IPS-20b (cell line): Measurements from ENCODE around the gene PCDH20.
"Not testable (repeated sequence)": the region's sequence is repeated elsewhere in the genome, so short reads cannot be mapped to it uniquely, and the experiment has no call there.

Source experiments
- H3K27ac ChIP-seq: one replicate; pipeline ENCODE4 v1.5.1; 2013; ENCODE audit warnings: low read length
- H3K27me3 ChIP-seq: 2 replicates; pipeline ENCODE4 v1.6.1; 2013; ENCODE audit warnings: mild to moderate bottlenecking, low read length, inconsistent platforms; ENCODE audit not compliant: insufficient read depth
- H3K36me3 ChIP-seq: 2 replicates; pipeline ENCODE4 v1.6.1; 2013; ENCODE audit warnings: low read depth, mild to moderate bottlenecking, inconsistent platforms, low read length, moderate library complexity; ENCODE audit not compliant: insufficient read depth
- H3K4me1 ChIP-seq: 2 replicates; pipeline ENCODE4 v1.6.1; 2013; ENCODE audit warnings: mild to moderate bottlenecking, control low read depth, inconsistent platforms, low read length, moderate library complexity; ENCODE audit not compliant: insufficient read depth
- H3K4me3 ChIP-seq: 2 replicates; pipeline ENCODE4 v1.5.1; 2013; ENCODE audit warnings: mild to moderate bottlenecking, low read length, inconsistent platforms
- H3K9ac ChIP-seq: 2 replicates; pipeline ENCODE4 v1.6.1; 2013; ENCODE audit warnings: low read depth, mild to moderate bottlenecking, inconsistent platforms, low read length, moderate library complexity
- H3K9me3 ChIP-seq: 2 replicates; pipeline ENCODE4 v1.6.1; 2013; ENCODE audit warnings: mild to moderate bottlenecking, low read depth, low read length, inconsistent platforms; ENCODE audit not compliant: insufficient read depth

PCDH20 gene

DNA sequence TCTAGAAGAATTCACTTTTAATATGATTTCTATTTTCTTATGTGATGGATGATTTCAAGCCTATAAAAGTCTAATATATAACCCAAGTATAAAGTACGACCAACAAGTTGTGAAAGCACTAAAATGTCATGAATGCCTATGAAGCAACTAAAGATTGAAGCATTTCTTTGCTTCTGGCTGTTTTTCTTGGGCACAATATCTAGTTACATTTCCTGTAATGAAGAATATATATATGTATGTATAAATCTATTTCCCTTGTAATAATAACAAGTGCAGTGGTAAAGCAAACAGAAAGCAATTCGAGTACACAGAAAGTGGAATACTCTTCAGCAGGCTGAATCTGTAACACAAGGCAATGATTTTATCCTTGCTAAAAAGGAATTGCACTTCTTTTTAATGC lies 5.4 kb downstream of the PCDH20 start:
- H3K4me3 ChIP-seq, result no peak overlapping the region
- no peaks in the 10 kb centered on the region for H3K36me3 ChIP-seq

DNA sequence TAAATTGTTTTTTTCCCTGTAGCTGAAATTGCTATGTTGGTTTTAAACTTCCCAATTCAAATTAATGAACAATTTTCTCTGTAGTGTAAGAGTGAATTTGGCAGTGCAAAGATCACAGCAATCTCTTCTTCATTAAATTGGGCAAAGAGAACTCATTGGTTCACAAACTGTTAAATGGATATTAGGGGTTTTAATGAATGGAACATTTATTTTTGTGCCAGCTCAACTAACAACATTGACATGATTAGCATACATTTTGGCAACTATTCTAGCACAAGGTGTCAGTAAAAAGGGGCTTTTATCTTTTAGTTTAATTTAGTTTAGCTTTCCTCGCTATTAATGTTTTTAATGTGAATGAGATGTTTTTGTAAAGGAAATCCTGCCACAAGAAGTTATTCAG lies 7.1 kb downstream of the PCDH20 start:
- Histone ChIP-seq H3K9ac (no peak overlapping the region), H3K9me3 (no peaks in the 10 kb centered on the region), H3K27me3 (peaks cover 24% of the 10 kb centered on the region), H3K4me1 (no peaks in the 10 kb centered on the region), H3K4me3 (no peak overlapping the region), H3K27ac (no peak overlapping the region), H3K36me3 (no peaks in the 10 kb centered on the region)

More for the DNA sequence above, 5.4 kb downstream of the PCDH20 start:
- Histone ChIP-seq H3K27me3 (peaks cover 39% of the 10 kb centered on the region), H3K27ac (no peak overlapping the region), H3K9me3 (no peaks in the 10 kb centered on the region), H3K4me1 (no peaks in the 10 kb centered on the region), H3K9ac (no peak overlapping the region)

DNA sequence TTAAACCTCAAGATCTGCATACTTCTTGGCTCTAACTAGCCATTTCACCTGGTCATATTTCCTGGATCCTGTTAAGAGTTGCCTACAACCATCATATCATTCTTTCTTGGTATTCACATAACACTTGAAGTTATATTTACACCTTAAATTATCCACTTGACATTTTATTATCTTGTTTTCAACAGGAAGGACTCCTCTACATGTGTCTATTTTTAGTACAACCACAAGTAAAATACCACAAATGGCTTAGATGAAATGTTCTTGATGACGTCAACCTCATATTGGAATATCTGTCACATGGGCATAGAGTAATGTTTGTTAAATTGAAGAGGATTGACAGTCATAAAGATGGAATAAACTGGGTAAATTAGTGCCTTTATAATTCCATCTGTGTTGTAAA lies 9.4 kb downstream of the PCDH20 start:
- H3K9me3 ChIP-seq, result no peaks in the 10 kb centered on the region
- H3K36me3 ChIP-seq, result no peaks in the 10 kb centered on the region
- no peak overlapping the region for H3K9ac ChIP-seq
- no peak overlapping the region for H3K27ac ChIP-seq
- no peaks in the 10 kb centered on the region for H3K4me1 ChIP-seq
- no peak overlapping the region for H3K4me3 ChIP-seq
- H3K27me3 ChIP-seq, result peaks cover under 1% of the 10 kb centered on the region

DNA sequence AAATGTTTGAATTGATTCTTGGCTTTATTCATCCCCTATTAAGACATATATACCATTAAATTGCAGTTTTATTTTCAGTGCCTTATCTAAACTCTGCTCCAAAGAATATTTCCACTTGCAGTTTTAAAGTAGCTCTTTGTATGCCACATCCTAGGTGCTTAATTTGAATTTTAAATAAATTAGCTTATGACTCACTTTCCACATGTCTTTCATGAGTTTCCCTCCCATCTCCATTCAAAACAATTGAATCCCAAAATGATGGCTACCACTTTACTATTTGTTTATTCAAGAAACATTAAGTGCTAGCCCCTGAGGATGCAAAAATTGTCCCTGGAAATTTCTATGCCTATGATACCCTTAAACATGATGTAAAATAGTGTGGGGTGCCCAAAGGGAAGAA lies 19.5 kb downstream of the PCDH20 start:
- H3K36me3 ChIP-seq, result no peaks in the 10 kb centered on the region
- H3K27me3 ChIP-seq, result no peaks in the 10 kb centered on the region
- no peak overlapping the region for H3K9ac ChIP-seq
- H3K27ac ChIP-seq, result no peak overlapping the region
- H3K4me1 ChIP-seq, result no peaks in the 10 kb centered on the region
- H3K9me3 ChIP-seq, result no peaks in the 10 kb centered on the region
- no peak overlapping the region for H3K4me3 ChIP-seq

DNA sequence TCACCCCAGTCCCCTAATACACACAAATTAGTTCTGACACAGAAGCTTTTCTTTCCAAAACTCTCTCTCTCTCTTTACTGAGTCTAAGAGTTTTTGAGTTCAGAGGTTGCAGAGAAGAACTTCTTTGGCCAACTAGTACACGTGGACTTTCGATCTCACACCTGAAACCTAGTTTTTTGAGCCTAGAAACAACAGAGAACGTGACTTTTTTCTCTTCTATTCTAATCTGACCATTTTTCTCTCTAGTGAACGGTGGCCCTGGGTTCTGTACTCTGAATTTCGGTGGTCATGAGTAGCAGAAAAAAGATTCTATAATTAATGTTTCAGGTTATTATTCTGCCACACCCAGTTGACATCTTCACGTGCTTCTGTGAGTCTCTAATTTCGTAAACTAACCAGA lies 24.2 kb downstream of the PCDH20 start:
- no peak overlapping the region for H3K27ac ChIP-seq
- H3K36me3 ChIP-seq, result no peaks in the 10 kb centered on the region
- no peak overlapping the region for H3K9ac ChIP-seq

DNA sequence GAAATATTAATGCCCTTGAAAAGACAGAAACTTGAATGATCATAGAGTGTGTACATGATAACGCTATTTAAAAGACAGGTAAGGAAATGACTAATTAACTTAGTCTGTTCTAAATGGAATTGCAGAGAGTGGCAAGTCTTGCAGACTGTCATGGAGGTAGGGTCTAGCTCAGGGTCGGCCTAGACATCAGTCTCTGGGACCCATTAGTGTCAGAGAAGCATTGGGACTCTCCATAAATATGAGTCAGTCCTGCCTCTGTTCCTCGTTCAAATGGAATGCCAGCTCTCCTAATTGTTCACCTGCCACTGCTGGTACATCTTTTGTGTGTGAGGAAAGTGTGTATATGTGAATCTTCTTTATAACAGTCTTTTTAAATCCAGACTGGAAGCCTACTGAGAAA lies 28.0 kb downstream of the PCDH20 start:
- Histone ChIP-seq H3K27ac (no peak overlapping the region), H3K36me3 (no peaks in the 10 kb centered on the region), H3K9me3 (no peaks in the 10 kb centered on the region), H3K4me1 (no peaks in the 10 kb centered on the region), H3K4me3 (no peak overlapping the region), H3K9ac (no peak overlapping the region), H3K27me3 (no peaks in the 10 kb centered on the region)

More for the DNA sequence above, 24.2 kb downstream of the PCDH20 start:
- Histone ChIP-seq H3K4me1 (no peaks in the 10 kb centered on the region), H3K27me3 (no peaks in the 10 kb centered on the region), H3K9me3 (no peaks in the 10 kb centered on the region), H3K4me3 (no peak overlapping the region)

DNA sequence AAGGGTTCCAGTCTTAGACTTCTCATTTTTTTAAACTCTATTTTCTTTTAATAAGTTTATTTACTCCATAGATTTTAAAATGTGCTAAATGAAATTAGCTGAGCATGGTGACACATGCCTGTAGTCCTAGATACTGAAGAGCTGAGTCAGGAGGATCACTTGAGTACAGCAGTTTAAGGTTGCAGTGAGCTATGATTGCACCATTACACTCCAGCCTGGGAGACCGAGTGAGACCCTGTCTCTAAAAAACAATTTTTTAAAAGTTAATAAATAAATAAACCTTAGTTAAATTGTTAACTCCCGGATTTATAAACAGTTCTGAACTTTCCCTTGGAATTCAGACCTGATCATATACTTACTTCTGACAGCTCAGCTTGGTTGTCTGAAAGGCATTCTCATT lies 32.5 kb downstream of the PCDH20 start:
- H3K27ac ChIP-seq, result no peak overlapping the region
- no peaks in the 10 kb centered on the region for H3K9me3 ChIP-seq
- H3K27me3 ChIP-seq, result no peaks in the 10 kb centered on the region
- H3K9ac ChIP-seq, result no peak overlapping the region
- no peak overlapping the region for H3K4me3 ChIP-seq
- no peaks in the 10 kb centered on the region for H3K36me3 ChIP-seq
- peaks cover 4% of the 10 kb centered on the region; the same call in 1 of the 2 replicates for H3K4me1 ChIP-seq

DNA sequence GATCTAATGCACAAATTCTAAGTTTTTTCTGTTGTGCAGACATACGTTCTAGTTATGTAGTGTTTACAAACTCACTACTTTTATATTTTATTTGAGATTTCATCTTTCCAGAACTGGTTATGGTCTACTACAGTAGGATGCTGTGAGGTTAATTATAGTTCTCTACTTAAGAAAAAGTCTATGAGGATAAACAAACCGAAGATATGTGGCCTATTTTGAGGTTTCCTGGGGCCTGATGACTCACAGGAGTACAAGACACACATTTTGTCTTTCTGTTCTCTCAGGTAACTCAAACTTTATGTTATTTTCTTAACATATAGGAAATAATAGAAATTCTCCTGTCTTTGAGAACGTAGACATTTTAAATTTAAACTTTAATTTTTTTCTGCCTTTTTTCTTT lies 45.1 kb downstream of the PCDH20 start:
- Histone ChIP-seq H3K9me3 (no peaks in the 10 kb centered on the region), H3K4me1 (no peaks in the 10 kb centered on the region), H3K27ac (no peak overlapping the region), H3K4me3 (no peak overlapping the region), H3K27me3 (no peaks in the 10 kb centered on the region), H3K36me3 (no peaks in the 10 kb centered on the region), H3K9ac (no peak overlapping the region)

DNA sequence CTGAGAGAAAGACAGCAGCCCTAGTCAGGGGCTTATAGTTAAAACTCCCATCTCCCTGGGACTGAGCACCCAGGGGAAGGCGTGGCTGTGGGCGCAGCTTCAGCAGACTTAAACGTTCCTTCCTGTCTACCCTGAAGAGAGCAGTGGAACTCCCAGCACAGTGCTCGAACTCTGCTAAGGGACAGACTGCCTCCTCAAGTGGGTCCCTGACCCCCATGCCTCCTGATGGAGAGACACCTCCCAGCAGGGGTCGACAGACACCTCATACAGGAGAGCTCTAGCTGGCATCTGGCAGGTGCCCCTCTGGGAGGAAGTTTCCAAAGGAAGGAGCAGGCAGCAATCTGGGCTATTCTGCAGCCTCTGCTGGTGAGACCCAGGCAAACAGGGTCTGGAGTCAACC lies 51.0 kb downstream of the PCDH20 start:
- H3K27me3 ChIP-seq, H3K4me3 ChIP-seq, H3K36me3 ChIP-seq, H3K4me1 ChIP-seq, H3K27ac ChIP-seq, H3K9ac ChIP-seq, H3K9me3 ChIP-seq: not testable (repeated sequence)

DNA sequence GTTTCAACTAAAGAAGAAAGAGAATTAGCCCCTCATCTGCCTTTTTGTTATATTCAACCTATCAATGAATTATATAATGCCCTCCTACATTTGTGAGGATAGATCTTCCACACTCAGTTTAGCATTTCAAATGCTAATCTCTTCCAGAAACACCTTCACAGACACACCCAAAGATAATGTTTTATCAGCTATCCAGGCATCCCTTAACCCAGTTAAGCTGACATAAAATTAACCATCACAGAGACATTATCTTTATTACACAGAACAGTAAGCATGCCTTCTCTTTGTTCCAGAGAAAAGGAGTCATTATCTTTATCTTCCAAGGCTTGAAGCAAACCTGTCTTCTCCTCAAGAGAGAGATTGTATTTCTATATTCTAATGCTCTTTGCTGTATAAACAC lies 53.1 kb downstream of the PCDH20 start:
- Histone ChIP-seq H3K4me3 (no peak overlapping the region), H3K4me1 (peaks cover 7% of the 10 kb centered on the region; the same call in 1 of the 2 replicates), H3K9me3 (no peaks in the 10 kb centered on the region), H3K9ac (no peak overlapping the region), H3K27me3 (no peaks in the 10 kb centered on the region), H3K27ac (no peak overlapping the region), H3K36me3 (no peaks in the 10 kb centered on the region)
